H1 (cell line): ENCODE results near the gene SLC39A6. TPM values are rescaled to one million over a fixed set of nuclear protein-coding genes. Genes with fewer than 3 reads are reported as not detected.
"Not testable (repeated sequence)": the region's sequence is repeated elsewhere in the genome, so short reads cannot be mapped to it uniquely, and the experiment has no call there.

ENCODE experiments used
- CTCF ChIA-PET: fragments of 300-600 bp; sonication (Branson Sonifier 250); formaldehyde crosslinking; loops from one replicate; lab custom pipeline; 2021; ENCODE audit not compliant: partially characterized antibody; lab: Charles Lee
- POLR2A ChIA-PET: fragments of 300-600 bp; sonication (Branson Sonifier 250); formaldehyde crosslinking; loops from one replicate; lab custom pipeline; 2021; ENCODE audit warnings: inconsistent platforms; ENCODE audit not compliant: partially characterized antibody; lab: Charles Lee
- DNase-seq, 2 experiments: peaks; one replicate each; pipeline versions ENCODE4 v3.0.0 to v3.0.0-alpha.2; 2010 to 2022; ENCODE audit warnings: low spot score in 2 of 2, low read depth in 1 of 2, mixed read lengths in 1 of 2
- FAIRE-seq: peaks from 2 replicates; lab custom pipeline; 2011; peaks lifted over from hg19 to GRCh38; lab: Jason Lieb, UNC
- H2AFZ ChIP-seq: 2 replicates; pipeline ENCODE4 v1.8.1; 2012; ENCODE audit warnings: low read length, inconsistent platforms
- H2AK5ac ChIP-seq: 2 replicates; pipeline ENCODE4 v1.6.1; 2013; ENCODE audit warnings: low read depth, low read length
- H2BK120ac ChIP-seq: replicated peaks from 2 replicates; pipeline ENCODE3; 2013; ENCODE audit warnings: low read depth, low read length, inconsistent platforms
- H2BK12ac ChIP-seq: 2 replicates; pipeline ENCODE4 v1.6.1; 2013; ENCODE audit warnings: low read depth, low read length
- H2BK15ac ChIP-seq: 2 replicates; pipeline ENCODE4 v1.6.1; 2013; ENCODE audit warnings: low read length
- H2BK20ac ChIP-seq: 2 replicates; pipeline ENCODE4 v1.6.1; 2013; ENCODE audit warnings: low read length
- H2BK5ac ChIP-seq: 2 replicates; pipeline ENCODE4 v1.6.1; 2013; ENCODE audit warnings: low read depth, low read length
- H3K14ac ChIP-seq: 2 replicates; pipeline ENCODE4 v1.6.1; 2013; ENCODE audit warnings: inconsistent platforms; ENCODE audit not compliant: insufficient read length
- H3K18ac ChIP-seq: 2 replicates; pipeline ENCODE4 v1.6.1; 2013; ENCODE audit warnings: low read length; ENCODE audit errors: extremely low read depth
- H3K23ac ChIP-seq: 2 replicates; pipeline ENCODE4 v1.6.1; 2013; ENCODE audit warnings: inconsistent platforms; ENCODE audit not compliant: insufficient read length
- H3K23me2 ChIP-seq: 2 replicates; pipeline ENCODE4 v1.6.1; 2013; ENCODE audit warnings: low read depth, low read length
- H3K27ac ChIP-seq: 2 replicates; pipeline ENCODE4 v1.6.1; 2011; ENCODE audit warnings: low read depth, low read length, inconsistent platforms
- H3K27me3 ChIP-seq, 4 experiments: replicated peaks in 1 of 4; 1 replicate in 1 of 4; 2 replicates in 3 of 4; pipeline versions ENCODE4 v1.6.1 to v1.8.1; 2011 to 2013; ENCODE audit warnings: low read length in 3 of 4, mild to moderate bottlenecking in 3 of 4, inconsistent platforms in 2 of 4, mixed read lengths in 2 of 4, moderate library complexity in 1 of 4; ENCODE audit not compliant: control insufficient read depth in 3 of 4, insufficient read depth in 3 of 4; ENCODE audit errors: extremely low read depth in 1 of 4
- H3K36me3 ChIP-seq, 4 experiments: 2 replicates each; pipeline versions ENCODE4 v1.6.1 to v1.8.1; 2011 to 2013; ENCODE audit warnings: mild to moderate bottlenecking in 4 of 4, low read length in 3 of 4, moderate library complexity in 2 of 4, control low read depth in 1 of 4, inconsistent platforms in 1 of 4; ENCODE audit not compliant: insufficient read depth in 4 of 4, control insufficient read depth in 2 of 4
- H3K4ac ChIP-seq: replicated peaks from 2 replicates; pipeline ENCODE3; 2013; ENCODE audit warnings: low read length, low read depth, mixed read lengths, inconsistent platforms; ENCODE audit not compliant: insufficient read length
- H3K4me1 ChIP-seq, 4 experiments: replicated peaks in 1 of 4; 1 replicate in 1 of 4; 2 replicates in 3 of 4; pipeline versions ENCODE4 v1.6.1 to v1.8.1; 2011 to 2013; ENCODE audit warnings: low read length in 3 of 4, inconsistent platforms in 2 of 4, mixed read lengths in 1 of 4; ENCODE audit not compliant: insufficient read depth in 4 of 4, control insufficient read depth in 3 of 4
- H3K4me2 ChIP-seq, 2 experiments: 2 replicates each; pipeline versions ENCODE4 v1.6.1 to v1.8.1; 2011 to 2013; ENCODE audit warnings: low read depth in 2 of 2, low read length in 2 of 2, control low read depth in 1 of 2, inconsistent platforms in 1 of 2, mild to moderate bottlenecking in 1 of 2; ENCODE audit not compliant: insufficient read depth in 1 of 2
- H3K4me3 ChIP-seq, 4 experiments: fragments of 200-600, 300-600 bp in 1 of 4; sonication (generic), shearing (Covaris generic), sonication (Bioruptor Twin) in 1 of 4; 2 replicates each; pipeline versions ENCODE4 v1.5.1 to v1.8.1; 2011 to 2016; ENCODE audit warnings: low read length in 4 of 4, low read depth in 3 of 4, control low read depth in 2 of 4, inconsistent platforms in 2 of 4, mild to moderate bottlenecking in 2 of 4, mixed read lengths in 1 of 4, moderate library complexity in 1 of 4; ENCODE audit not compliant: insufficient read depth in 2 of 4; ENCODE audit errors: extremely low read depth in 1 of 4
- H3K56ac ChIP-seq: replicated peaks from 2 replicates; pipeline ENCODE3; 2013; ENCODE audit warnings: low read depth, mild to moderate bottlenecking, mixed read lengths, low read length, inconsistent platforms; ENCODE audit not compliant: insufficient read length
- H3K79me1 ChIP-seq: 2 replicates; pipeline ENCODE4 v1.6.1; 2013; ENCODE audit warnings: low read depth, low read length, control low read depth
- H3K79me2 ChIP-seq, 2 experiments: 2 replicates each; pipeline versions ENCODE4 v1.6.1 to v1.8.1; 2012 to 2013; ENCODE audit warnings: low read length in 2 of 2, mild to moderate bottlenecking in 2 of 2, inconsistent platforms in 1 of 2; ENCODE audit not compliant: insufficient read depth in 2 of 2, control insufficient read depth in 1 of 2
- H3K9ac ChIP-seq, 4 experiments: replicated peaks in 1 of 4; 1 replicate in 1 of 4; 2 replicates in 3 of 4; pipeline versions ENCODE4 v1.6.1 to v1.8.1; 2011 to 2013; ENCODE audit warnings: low read depth in 3 of 4, low read length in 3 of 4, control low read depth in 2 of 4, mild to moderate bottlenecking in 2 of 4, moderate library complexity in 2 of 4, inconsistent platforms in 1 of 4; ENCODE audit errors: extremely low read depth in 1 of 4
- H3K9me3 ChIP-seq, 2 experiments: 2 replicates each; pipeline versions ENCODE4 v1.6.1 to v1.8.1; 2012 to 2013; ENCODE audit warnings: mild to moderate bottlenecking in 2 of 2, moderate library complexity in 2 of 2, control low read depth in 1 of 2, inconsistent platforms in 1 of 2, low read depth in 1 of 2, low read length in 1 of 2, mixed read lengths in 1 of 2; ENCODE audit not compliant: insufficient read depth in 2 of 2
- H4K20me1 ChIP-seq, 2 experiments: replicated peaks in 1 of 2; 2 replicates each; pipeline versions ENCODE3 to v1.8.1; 2011 to 2013; ENCODE audit warnings: inconsistent platforms in 2 of 2, low read length in 2 of 2, mild to moderate bottlenecking in 1 of 2; ENCODE audit not compliant: insufficient read depth in 2 of 2, control insufficient read depth in 1 of 2
- H4K5ac ChIP-seq: 2 replicates; pipeline ENCODE4 v1.6.1; 2013; ENCODE audit warnings: low read length, low read depth, mixed read lengths, inconsistent platforms; ENCODE audit not compliant: insufficient read length
- H4K8ac ChIP-seq: 2 replicates; pipeline ENCODE4 v1.8.0; 2013; ENCODE audit warnings: mild to moderate bottlenecking, moderate library complexity, low read length, inconsistent platforms; ENCODE audit not compliant: insufficient read depth; ENCODE audit errors: extremely low read depth
- H4K91ac ChIP-seq: replicated peaks from 2 replicates; pipeline ENCODE3; 2013; ENCODE audit warnings: low read length, mixed read lengths, inconsistent platforms; ENCODE audit not compliant: insufficient read length
- WGBS, 2 experiments: shearing (Covaris generic) in 1 of 2; methylation state at CpG; one replicate each; pipeline versions ENCODE4 v1.1.6 to v1.1.7; 2013 to 2015; ENCODE audit warnings: low lambda C conversion rate in 2 of 2, mixed read lengths in 2 of 2, inconsistent platforms in 1 of 2, low coverage in 1 of 2, missing lambda C conversion rate in 1 of 2; ENCODE audit not compliant: insufficient replicate concordance in 2 of 2, insufficient coverage in 1 of 2, insufficient read length in 1 of 2; ENCODE audit errors: extremely low coverage in 1 of 2, missing lambda C conversion rate in 1 of 2; 5-methylcytosine and 5-hydroxymethylcytosine counted together
- polyA plus RNA-seq, 7 experiments: library from polyadenylated mRNA; depleted of rRNA in 3 of 7; stranded (reverse) in 5 of 7; unstranded in 2 of 7; fragments of >200 nt in 5 of 7; fragments of 200-250 nt in 2 of 7; gene quantifications; 1 replicate in 5 of 7; 2 replicates in 1 of 7; 4 replicates in 1 of 7; pipeline versions ENCODE4 v1.2.1 to v1.2.3, GENCODE V29; 2011 to 2013; ENCODE audit warnings: missing spikeins in 2 of 7, mixed read lengths in 2 of 7
- total RNA-seq: library from RNA; stranded (reverse); fragmentation: NEBNext Ultra II Directional; extraction: Animal tissue kit (Norgen Biotek cat#: 25700); gene quantifications from 2 replicates; pipeline ENCODE4 v1.2.1, GENCODE V29; 2021

SLC39A6 gene
- total and polyA plus RNA-seq, 2 of the 8 experiments (the other 6 are each of a cell fraction or from before 2014, with no cell fraction given): 36.8 to 55.4 TPM

GRCh38 chr18:36092116-36092515, 37.0 kb downstream of the SLC39A6 start:
- H3K79me1 ChIP-seq, H3K79me2 ChIP-seq, H3K4me1 ChIP-seq, H3K56ac ChIP-seq, H3K36me3 ChIP-seq, H2BK15ac ChIP-seq, H3K4me2 ChIP-seq, H2BK5ac ChIP-seq, H3K23me2 ChIP-seq, H2BK20ac ChIP-seq, H3K27me3 ChIP-seq, FAIRE-seq, H3K4ac ChIP-seq, H3K4me3 ChIP-seq, H2AK5ac ChIP-seq, H4K20me1 ChIP-seq, H3K14ac ChIP-seq, DNase-seq, H3K18ac ChIP-seq, POLR2A ChIA-PET, H4K8ac ChIP-seq, H3K9ac ChIP-seq, H2AFZ ChIP-seq, H2BK120ac ChIP-seq, H4K91ac ChIP-seq, H3K27ac ChIP-seq, H3K23ac ChIP-seq, H4K5ac ChIP-seq, H3K9me3 ChIP-seq, H2BK12ac ChIP-seq: not testable (repeated sequence)
- CTCF ChIA-PET: interaction anchor here (0.7 to 2.5 kb wide), 5 partner anchors 74 to 786 kb away, joined by 3 to 8 read pairs (median 3); no protein-coding TSS in a partner anchor
- WGBS, 2 experiments: 96% methylated on average over 5 of the region's 5 CpGs; no CpG with 5 or more reads in 1 of the 2 experiments
